ENCODE measurements around the gene DPYSL4.

DPYSL4 gene

DNA sequence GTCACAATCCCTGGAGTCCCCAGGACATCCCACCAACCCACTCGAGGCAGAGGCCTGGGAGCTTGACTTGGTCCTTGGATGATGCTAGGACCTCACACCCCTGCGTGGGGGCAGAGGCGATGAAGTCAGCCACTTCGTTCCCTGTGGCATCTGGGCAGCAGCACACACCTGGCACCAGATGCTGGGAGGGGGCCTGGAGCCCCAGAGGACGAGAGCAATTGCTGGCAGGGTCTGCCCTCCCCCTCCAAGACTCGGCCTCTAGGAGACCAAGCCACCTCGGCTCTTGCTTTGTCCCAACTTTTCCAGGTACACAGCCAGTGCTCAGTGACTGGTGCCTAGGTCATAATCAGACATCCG lies 39.1 kb downstream of the DPYSL4 start:
- TF ChIP-seq POLR2AphosphoS5 (IDR thresholded peaks at IDR 0.05; ENCODE audit: low read depth, low read length) (no peak), FOXP2 (optimal IDR thresholded peaks at IDR 0.05; ENCODE audit: borderline replicate concordance, extremely low read depth, extremely low read length, insufficient read depth) (no peak), TAF1 (IDR thresholded peaks at IDR 0.05; ENCODE audit: borderline replicate concordance, insufficient read depth, low read length) (no peak), SIN3A (IDR thresholded peaks at IDR 0.05; ENCODE audit: borderline replicate concordance, insufficient read depth, low read length) (no peak)
- TF ChIP-seq, protein P1, sequence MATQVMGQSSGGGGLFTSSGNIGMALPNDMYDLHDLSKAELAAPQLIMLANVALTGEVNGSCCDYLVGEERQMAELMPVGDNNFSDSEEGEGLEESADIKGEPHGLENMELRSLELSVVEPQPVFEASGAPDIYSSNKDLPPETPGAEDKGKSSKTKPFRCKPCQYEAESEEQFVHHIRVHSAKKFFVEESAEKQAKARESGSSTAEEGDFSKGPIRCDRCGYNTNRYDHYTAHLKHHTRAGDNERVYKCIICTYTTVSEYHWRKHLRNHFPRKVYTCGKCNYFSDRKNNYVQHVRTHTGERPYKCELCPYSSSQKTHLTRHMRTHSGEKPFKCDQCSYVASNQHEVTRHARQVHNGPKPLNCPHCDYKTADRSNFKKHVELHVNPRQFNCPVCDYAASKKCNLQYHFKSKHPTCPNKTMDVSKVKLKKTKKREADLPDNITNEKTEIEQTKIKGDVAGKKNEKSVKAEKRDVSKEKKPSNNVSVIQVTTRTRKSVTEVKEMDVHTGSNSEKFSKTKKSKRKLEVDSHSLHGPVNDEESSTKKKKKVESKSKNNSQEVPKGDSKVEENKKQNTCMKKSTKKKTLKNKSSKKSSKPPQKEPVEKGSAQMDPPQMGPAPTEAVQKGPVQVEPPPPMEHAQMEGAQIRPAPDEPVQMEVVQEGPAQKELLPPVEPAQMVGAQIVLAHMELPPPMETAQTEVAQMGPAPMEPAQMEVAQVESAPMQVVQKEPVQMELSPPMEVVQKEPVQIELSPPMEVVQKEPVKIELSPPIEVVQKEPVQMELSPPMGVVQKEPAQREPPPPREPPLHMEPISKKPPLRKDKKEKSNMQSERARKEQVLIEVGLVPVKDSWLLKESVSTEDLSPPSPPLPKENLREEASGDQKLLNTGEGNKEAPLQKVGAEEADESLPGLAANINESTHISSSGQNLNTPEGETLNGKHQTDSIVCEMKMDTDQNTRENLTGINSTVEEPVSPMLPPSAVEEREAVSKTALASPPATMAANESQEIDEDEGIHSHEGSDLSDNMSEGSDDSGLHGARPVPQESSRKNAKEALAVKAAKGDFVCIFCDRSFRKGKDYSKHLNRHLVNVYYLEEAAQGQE (IDR thresholded peaks at IDR 0.05; ENCODE audit: insufficient read depth in 1 of 2, low read depth in 2 of 2, low read length in 2 of 2): no peak

DNA sequence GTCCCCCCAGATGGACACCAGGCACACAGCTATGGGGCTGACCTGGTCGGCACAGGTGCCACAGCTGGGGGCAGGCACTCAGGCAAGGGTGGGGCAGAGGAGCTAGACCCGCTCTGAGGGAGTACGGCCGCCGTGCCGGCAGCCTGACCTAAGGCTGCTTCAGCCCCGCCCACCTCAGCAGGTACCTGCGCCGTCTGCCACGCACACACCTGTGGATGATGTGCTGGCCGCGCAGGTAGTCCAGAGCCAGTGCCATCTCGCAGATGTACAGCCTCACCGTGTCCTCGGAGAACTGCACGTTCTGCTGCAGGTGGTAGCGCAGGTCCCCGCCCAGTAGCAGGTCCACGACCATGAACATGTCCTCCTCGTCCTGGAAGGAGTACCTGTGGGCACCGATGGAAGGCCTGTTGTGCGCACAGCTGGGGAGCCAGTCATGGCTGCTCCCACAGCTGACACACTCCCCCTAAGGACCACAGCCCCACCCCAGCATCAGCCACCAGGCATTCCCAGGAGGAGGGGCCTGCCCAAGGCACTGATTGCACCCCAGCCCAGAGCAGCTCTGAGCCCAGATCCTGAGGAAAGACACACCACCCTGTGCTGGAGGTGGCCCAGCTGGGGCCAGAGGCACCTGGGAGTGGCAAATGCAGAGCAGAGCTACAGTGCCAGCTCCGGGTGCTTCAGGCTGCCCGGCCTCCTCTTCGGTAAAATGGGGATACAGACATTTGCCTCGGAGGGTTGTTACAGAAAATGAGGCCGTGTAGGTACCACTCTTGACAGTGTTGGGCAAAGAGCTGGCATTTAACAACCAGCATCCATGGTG lies 40.0 kb downstream of the DPYSL4 start:
- TF ChIP-seq TAF1 (IDR thresholded peaks at IDR 0.05; ENCODE audit: borderline replicate concordance, insufficient read depth, low read length) (no peak), POLR2AphosphoS5 (IDR thresholded peaks at IDR 0.05; ENCODE audit: low read depth, low read length) (no peak), FOXP2 (optimal IDR thresholded peaks at IDR 0.05; ENCODE audit: borderline replicate concordance, extremely low read depth, extremely low read length, insufficient read depth) (no peak), SIN3A (IDR thresholded peaks at IDR 0.05; ENCODE audit: borderline replicate concordance, insufficient read depth, low read length) (no peak)
- TF ChIP-seq, protein P1 (IDR thresholded peaks at IDR 0.05; ENCODE audit: insufficient read depth in 1 of 2, low read depth in 2 of 2, low read length in 2 of 2): no peak

DNA sequence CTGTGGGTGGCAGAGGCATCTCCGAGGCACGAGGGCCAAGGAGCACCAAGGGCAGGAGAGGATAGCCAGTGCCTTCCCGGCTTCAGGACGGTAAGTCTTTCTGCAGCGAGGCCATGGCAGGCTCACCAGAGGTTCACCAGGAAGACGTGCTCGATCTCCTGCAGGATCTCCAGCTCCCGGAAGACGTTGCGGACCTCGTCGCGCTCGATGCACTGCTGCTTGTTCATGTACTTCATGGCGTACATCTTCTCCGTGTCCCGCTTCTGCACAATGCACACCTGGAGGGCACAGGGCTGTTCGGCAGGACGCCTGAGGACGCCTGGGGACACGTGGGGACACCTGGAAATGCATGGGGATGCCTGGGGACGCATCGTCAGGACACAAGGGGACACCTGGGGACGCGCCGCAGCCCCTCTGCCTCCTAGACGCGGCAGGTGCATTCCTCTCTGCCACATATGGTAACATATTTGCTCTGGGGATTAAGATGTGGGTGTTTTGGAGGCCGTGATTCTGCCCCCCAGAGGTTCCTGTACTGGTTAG lies 41.2 kb downstream of the DPYSL4 start:
- TF ChIP-seq FOXP2 (optimal IDR thresholded peaks at IDR 0.05; ENCODE audit: borderline replicate concordance, extremely low read depth, extremely low read length, insufficient read depth): no peak

DNA sequence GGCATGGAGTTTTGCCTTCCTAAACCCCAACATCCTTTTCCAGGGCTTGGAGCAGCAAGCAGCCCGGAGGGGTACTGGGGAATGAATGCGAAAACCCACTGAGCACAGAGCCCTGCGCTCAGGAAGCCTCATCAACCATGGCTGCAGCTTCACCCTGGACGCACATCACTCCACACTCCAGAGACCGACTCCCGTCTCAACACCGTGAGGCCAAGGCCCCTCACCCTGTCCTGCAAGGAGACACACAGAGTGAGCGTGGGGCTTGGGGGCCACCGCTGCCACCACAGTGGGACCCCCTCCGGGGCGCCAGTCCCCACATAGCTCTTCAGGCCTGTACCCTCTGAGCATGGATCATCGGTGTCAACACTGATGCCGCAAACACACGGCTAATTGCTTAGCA lies 41.9 kb downstream of the DPYSL4 start:
- TF ChIP-seq TAF1 (IDR thresholded peaks at IDR 0.05; ENCODE audit: borderline replicate concordance, insufficient read depth, low read length): no peak
- no peak for TF ChIP-seq FOXP2 (optimal IDR thresholded peaks at IDR 0.05; ENCODE audit: borderline replicate concordance, extremely low read depth, extremely low read length, insufficient read depth)
- TF ChIP-seq SIN3A (IDR thresholded peaks at IDR 0.05; ENCODE audit: borderline replicate concordance, insufficient read depth, low read length): no peak
- TF ChIP-seq, protein P1 (IDR thresholded peaks at IDR 0.05; ENCODE audit: insufficient read depth in 1 of 2, low read depth in 2 of 2, low read length in 2 of 2): no peak
- no peak for TF ChIP-seq POLR2AphosphoS5 (IDR thresholded peaks at IDR 0.05; ENCODE audit: low read depth, low read length)

DNA sequence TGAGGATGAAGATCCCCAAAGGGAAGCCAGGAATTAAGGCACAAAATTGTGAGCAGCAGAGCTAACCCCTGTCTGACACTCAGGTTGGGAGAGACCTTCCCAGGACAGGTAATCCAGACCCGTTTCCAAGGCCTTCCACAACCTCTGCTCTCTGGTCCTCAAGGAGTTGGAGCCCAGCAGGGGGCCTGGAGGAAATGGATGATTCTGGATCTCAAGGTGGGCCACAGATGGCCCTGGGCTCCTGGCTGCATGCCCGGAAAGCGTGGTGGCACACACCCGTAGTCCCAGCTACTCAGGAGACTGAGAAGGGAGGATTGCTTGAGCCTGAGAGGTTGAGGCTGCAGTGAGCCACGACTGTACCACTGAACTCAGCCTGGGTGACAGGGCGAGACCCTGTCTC lies 42.3 kb downstream of the DPYSL4 start:
- no peak for TF ChIP-seq TAF1 (IDR thresholded peaks at IDR 0.05; ENCODE audit: borderline replicate concordance, insufficient read depth, low read length)
- TF ChIP-seq SIN3A (IDR thresholded peaks at IDR 0.05; ENCODE audit: borderline replicate concordance, insufficient read depth, low read length): no peak
- no peak for TF ChIP-seq POLR2AphosphoS5 (IDR thresholded peaks at IDR 0.05; ENCODE audit: low read depth, low read length)
- TF ChIP-seq, protein P1 (IDR thresholded peaks at IDR 0.05; ENCODE audit: insufficient read depth in 1 of 2, low read depth in 2 of 2, low read length in 2 of 2): no peak
- TF ChIP-seq FOXP2 (optimal IDR thresholded peaks at IDR 0.05; ENCODE audit: borderline replicate concordance, extremely low read depth, extremely low read length, insufficient read depth): no peak

Data from PFSK-1 (cell line).